ENCODE results near the gene TRIM14. TPM values are rescaled to one million over a fixed set of nuclear protein-coding genes. Genes with fewer than 3 reads are reported as not detected.

TRIM14 gene
- total and polyA plus RNA-seq, 10 of the 15 experiments (the other 5 are each of a cell fraction or from before 2014, with no cell fraction given), result 8.6 to 53.3 (median 35.7) TPM

- TF ChIP-seq REST (IDR thresholded peaks at IDR 0.05; ENCODE audit: low read depth, low read length), result no peak
- no peak for TF ChIP-seq ZNF274 (IDR thresholded peaks at IDR 0.05; ENCODE audit: insufficient read depth, insufficient read length)
- TF ChIP-seq EP300 (IDR thresholded peaks at IDR 0.05; ENCODE audit: borderline replicate concordance in 1 of 2, control insufficient read depth in 1 of 2, low read depth in 2 of 2, low read length in 2 of 2), result peak; percentile 80 to 82
- TF ChIP-seq NR2F1 (conservative IDR thresholded peaks at IDR 0.05), result peak; percentile 55
- no peak for TF ChIP-seq MTA3 (IDR thresholded peaks at IDR 0.05; ENCODE audit: borderline replicate concordance, low read length)
- TF ChIP-seq, protein P1, sequence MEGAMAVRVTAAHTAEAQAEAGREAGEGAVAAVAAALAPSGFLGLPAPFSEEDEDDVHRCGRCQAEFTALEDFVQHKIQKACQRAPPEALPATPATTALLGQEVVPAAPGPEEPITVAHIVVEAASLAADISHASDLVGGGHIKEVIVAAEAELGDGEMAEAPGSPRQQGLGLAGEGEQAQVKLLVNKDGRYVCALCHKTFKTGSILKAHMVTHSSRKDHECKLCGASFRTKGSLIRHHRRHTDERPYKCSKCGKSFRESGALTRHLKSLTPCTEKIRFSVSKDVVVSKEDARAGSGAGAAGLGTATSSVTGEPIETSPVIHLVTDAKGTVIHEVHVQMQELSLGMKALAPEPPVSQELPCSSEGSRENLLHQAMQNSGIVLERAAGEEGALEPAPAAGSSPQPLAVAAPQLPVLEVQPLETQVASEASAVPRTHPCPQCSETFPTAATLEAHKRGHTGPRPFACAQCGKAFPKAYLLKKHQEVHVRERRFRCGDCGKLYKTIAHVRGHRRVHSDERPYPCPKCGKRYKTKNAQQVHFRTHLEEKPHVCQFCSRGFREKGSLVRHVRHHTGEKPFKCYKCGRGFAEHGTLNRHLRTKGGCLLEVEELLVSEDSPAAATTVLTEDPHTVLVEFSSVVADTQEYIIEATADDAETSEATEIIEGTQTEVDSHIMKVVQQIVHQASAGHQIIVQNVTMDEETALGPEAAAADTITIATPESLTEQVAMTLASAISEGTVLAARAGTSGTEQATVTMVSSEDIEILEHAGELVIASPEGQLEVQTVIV (IDR thresholded peaks at IDR 0.05; ENCODE audit: borderline replicate concordance, partially characterized antibody), result no peak
- TF ChIP-seq, protein P2, sequence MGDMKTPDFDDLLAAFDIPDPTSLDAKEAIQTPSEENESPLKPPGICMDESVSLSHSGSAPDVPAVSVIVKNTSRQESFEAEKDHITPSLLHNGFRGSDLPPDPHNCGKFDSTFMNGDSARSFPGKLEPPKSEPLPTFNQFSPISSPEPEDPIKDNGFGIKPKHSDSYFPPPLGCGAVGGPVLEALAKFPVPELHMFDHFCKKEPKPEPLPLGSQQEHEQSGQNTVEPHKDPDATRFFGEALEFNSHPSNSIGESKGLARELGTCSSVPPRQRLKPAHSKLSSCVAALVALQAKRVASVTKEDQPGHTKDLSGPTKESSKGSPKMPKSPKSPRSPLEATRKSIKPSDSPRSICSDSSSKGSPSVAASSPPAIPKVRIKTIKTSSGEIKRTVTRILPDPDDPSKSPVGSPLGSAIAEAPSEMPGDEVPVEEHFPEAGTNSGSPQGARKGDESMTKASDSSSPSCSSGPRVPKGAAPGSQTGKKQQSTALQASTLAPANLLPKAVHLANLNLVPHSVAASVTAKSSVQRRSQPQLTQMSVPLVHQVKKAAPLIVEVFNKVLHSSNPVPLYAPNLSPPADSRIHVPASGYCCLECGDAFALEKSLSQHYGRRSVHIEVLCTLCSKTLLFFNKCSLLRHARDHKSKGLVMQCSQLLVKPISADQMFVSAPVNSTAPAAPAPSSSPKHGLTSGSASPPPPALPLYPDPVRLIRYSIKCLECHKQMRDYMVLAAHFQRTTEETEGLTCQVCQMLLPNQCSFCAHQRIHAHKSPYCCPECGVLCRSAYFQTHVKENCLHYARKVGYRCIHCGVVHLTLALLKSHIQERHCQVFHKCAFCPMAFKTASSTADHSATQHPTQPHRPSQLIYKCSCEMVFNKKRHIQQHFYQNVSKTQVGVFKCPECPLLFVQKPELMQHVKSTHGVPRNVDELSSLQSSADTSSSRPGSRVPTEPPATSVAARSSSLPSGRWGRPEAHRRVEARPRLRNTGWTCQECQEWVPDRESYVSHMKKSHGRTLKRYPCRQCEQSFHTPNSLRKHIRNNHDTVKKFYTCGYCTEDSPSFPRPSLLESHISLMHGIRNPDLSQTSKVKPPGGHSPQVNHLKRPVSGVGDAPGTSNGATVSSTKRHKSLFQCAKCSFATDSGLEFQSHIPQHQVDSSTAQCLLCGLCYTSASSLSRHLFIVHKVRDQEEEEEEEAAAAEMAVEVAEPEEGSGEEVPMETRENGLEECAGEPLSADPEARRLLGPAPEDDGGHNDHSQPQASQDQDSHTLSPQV (IDR thresholded peaks at IDR 0.05), result no peak
- no peak for TF ChIP-seq STAT1 (conservative IDR thresholded peaks at IDR 0.05)
- TF ChIP-seq HCFC1 (IDR thresholded peaks at IDR 0.05; ENCODE audit: low read length), result 0 out of 2 replicates have a peak, but pooled peaks have one; percentile 26
- peak; percentile 69 for TF ChIP-seq KLF5 (IDR thresholded peaks at IDR 0.05; ENCODE audit: partially characterized antibody)
- TF ChIP-seq CBX3 (IDR thresholded peaks at IDR 0.05; ENCODE audit: borderline replicate concordance, low read depth), result no peak
- no peak for TF ChIP-seq SPI1 (IDR thresholded peaks at IDR 0.05; ENCODE audit: borderline replicate concordance, insufficient read depth, low read depth, low read length)
- no peak for TF ChIP-seq MYC (IDR thresholded peaks at IDR 0.05; ENCODE audit: insufficient read depth, insufficient read length, insufficient replicate concordance, low read length, severe bottlenecking)
- TF ChIP-seq, protein P3, sequence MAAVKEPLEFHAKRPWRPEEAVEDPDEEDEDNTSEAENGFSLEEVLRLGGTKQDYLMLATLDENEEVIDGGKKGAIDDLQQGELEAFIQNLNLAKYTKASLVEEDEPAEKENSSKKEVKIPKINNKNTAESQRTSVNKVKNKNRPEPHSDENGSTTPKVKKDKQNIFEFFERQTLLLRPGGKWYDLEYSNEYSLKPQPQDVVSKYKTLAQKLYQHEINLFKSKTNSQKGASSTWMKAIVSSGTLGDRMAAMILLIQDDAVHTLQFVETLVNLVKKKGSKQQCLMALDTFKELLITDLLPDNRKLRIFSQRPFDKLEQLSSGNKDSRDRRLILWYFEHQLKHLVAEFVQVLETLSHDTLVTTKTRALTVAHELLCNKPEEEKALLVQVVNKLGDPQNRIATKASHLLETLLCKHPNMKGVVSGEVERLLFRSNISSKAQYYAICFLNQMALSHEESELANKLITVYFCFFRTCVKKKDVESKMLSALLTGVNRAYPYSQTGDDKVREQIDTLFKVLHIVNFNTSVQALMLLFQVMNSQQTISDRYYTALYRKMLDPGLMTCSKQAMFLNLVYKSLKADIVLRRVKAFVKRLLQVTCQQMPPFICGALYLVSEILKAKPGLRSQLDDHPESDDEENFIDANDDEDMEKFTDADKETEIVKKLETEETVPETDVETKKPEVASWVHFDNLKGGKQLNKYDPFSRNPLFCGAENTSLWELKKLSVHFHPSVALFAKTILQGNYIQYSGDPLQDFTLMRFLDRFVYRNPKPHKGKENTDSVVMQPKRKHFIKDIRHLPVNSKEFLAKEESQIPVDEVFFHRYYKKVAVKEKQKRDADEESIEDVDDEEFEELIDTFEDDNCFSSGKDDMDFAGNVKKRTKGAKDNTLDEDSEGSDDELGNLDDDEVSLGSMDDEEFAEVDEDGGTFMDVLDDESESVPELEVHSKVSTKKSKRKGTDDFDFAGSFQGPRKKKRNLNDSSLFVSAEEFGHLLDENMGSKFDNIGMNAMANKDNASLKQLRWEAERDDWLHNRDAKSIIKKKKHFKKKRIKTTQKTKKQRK (IDR thresholded peaks at IDR 0.05; ENCODE audit: low read depth, low read length), result no peak
- TF ChIP-seq NR2C1 (IDR thresholded peaks at IDR 0.05), result no peak
- TF ChIP-seq POLR2A (IDR thresholded peaks at IDR 0.05; ENCODE audit: low read depth, low read length), result peak; percentile 65
- TF ChIP-seq IKZF1 (conservative IDR thresholded peaks at IDR 0.05), result 0 out of 2 replicates have a peak, but pooled peaks have one; percentile 36
These were observed 17.2 kb downstream of the TRIM14 start (continued) for GRCh38 chr9:98101868-98102273.
